Right ventricle myocardium inferior (tissue), 1 donor: ENCODE data around the gene CLINT1. TPM values are rescaled to one million over a fixed set of nuclear protein-coding genes. Genes with fewer than 3 reads are reported as not detected.
"Not testable (repeated sequence)": the region's sequence is repeated elsewhere in the genome, so short reads cannot be mapped to it uniquely, and the experiment has no call there.

Experiments used
- ATAC-seq: fragments of 200-7000 bp; cut with Tn5 transposase; one replicate; pipeline ENCODE4 v1.9.1; 2020; ENCODE audit warnings: mild to moderate bottlenecking, moderate library complexity
- DNase-seq: peaks from one replicate; pipeline ENCODE4 v3.0.0; 2021; ENCODE audit errors: missing footprints
- intact Hi-C: fragments of 100-400 bp; cut with DNase I; formaldehyde crosslinking; loops from one replicate; pipeline ENCODE4 v1.11.0; 2022
- long read RNA-seq: library from polyadenylated mRNA; unstranded; transcript quantifications from one replicate; pipeline ENCODE4 v2.0.0, GENCODE V29; 2021
- total RNA-seq: library from RNA; stranded (reverse); fragmentation: NEBNext Ultra II Directional; extraction: Animal tissue kit (Norgen Biotek cat#: 25700); gene quantifications from one replicate; pipeline ENCODE4 v1.2.1, GENCODE V29; 2021
- donor health status: DM: no; HTN: yes; CAD: no; lungs with severe emphysema.

Gene CLINT1
- total RNA-seq, result 56.5 TPM
- long read RNA-seq, transcript CLINT1-207 (12 exons, 2,346 nt), result major isoform, 47 of 80 reads
- long read RNA-seq, transcript CLINT1-201 (12 exons, 3,440 nt), result minor isoform, 31 of 80 reads
- long read RNA-seq, partial matches to known transcripts, result 0 of 80 reads
- long read RNA-seq, other reads (novel, unspliced or antisense), result 2 of 80 reads

DNA sequence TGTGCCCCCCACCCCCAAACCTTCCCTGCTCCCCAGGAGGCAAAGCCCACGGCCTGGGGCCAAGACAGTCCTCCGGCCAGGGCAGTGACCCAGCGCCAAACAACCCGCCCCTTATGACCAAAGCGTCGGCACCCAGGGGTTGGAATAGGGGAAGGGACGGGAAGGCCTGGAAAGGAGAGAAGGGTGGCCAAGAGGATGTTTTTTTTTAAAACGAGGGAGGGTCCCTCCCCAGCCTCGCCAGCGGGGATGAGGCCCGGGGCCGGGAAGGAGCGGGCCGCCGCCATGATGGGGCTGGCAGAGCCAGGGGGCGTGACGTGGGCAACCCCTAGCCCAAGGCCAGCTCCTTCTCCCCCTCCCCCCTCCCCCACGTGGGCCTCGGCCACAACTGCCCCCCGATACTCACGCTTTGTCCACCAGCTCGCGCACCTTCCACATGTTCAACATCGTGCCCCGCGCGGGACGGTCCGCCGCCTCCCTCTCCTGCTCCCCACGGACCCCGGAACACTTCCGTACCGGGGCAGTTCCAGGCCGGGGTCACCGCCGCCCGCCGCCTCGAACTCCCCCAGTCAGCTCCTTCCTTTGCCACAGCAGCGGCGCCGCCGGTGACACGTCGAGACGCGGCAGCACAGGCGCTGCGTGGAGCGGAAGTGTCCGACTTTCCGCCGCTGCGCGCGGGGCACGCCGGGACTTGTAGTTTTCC lies at the start of gene CLINT1:
CLINT1 (minus strand) TSS at position 619 of the 700 bp plus-strand sequence; CDS start at position 444, 175 bp downstream.
- peak; percentile 97 for ATAC-seq
- intact Hi-C loops, result loop anchor here (2.0 to 10.0 kb wide), 3 partner anchors 38 to 136 kb away; no protein-coding TSS in a partner anchor
- DNase-seq, result peak; percentile 98

DNA sequence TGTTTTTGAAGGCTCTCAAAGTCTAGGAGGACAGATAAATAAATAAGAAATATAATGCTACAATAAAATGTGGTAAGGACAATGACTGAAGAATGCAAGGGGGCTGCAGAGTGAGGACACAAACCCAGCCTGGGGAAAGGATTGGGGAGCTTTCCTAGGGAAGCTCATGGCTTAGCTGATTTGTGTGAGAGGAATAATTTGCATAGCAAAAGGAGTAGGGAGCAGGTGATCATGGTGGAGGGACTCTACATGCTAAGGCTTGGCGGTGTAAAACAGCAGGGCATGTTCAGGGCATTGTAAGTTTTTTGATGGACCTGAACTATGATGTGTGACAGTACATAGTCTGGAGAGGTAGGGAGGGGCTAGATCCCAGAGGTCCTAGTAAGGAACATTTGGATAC lies 49.5 kb upstream of the CLINT1 start:
- intact Hi-C loops, result no loop called here
- ATAC-seq (no peak), DNase-seq (no peak)

DNA sequence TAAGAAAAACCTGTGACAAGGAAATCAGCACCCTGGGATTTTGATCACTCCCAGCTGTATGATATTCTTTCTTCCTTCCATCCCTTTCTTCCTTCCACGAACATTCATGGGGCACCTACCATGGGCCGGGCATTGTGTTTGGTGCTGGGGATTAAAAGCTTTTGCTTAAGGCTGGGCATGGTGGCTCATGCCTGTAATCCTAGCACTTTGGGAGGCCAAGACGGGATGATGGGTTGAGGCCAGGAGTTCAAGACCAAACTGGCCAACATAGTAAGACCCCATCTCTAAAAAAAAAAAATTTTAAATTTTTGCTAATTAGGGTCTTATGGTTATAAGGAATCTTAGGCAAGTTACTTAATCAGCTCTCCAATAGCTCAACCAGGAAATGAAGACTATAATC lies 48.5 kb upstream of the CLINT1 start:
- DNase-seq (no peak), ATAC-seq (no peak)
- intact Hi-C loops, result no loop called here

DNA sequence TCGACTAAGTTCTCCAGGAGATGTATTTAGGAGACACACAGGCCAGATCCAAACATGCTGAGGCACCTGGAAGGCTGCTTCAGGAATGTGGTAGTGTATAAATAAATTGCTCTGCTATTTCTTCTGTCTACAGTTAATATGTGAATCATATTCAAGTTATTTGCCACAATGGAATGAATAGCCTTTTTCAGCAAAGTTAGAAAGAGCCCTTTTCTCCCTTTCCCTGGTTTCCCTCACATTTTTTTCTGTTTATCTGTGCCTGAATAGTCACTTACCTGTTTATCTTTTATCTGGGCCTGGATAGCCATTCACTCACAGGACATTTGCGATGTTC lies 44.1 kb upstream of the CLINT1 start:
- intact Hi-C loops, result no loop called here
- ATAC-seq (no peak), DNase-seq (no peak)

DNA sequence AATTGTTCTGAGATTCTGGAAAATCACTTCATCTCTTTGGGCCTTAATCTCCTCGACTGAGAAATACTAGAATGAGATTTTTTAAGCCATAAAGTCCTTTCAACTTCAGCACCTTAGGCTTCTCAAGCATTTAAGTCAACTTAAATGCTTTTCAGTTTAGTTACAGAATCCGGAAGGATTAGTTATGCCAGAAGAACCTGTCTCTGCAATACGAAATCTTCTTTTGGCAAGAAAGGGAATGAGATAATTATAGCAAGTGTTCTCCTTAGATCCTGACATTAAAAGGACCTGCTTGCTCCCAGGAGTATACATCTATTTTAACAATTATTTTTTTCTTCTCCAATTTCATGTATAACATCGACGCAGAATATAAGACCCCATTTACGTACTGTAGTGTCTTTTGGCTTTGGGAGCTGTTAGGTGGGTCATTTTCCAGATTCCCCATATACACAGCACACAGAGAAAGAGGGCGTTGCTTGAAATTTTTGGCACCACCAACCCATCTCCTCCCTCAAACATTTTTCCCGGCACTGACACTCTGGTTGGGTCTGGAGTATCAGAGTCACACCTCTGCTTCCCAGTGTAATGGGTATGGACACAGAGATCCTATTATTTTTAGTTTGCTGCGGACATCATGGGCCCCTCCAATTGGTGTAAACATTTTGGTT lies 43.6 kb upstream of the CLINT1 start:
- intact Hi-C loops, result no loop called here
- DNase-seq (no peak), ATAC-seq (no peak)

DNA sequence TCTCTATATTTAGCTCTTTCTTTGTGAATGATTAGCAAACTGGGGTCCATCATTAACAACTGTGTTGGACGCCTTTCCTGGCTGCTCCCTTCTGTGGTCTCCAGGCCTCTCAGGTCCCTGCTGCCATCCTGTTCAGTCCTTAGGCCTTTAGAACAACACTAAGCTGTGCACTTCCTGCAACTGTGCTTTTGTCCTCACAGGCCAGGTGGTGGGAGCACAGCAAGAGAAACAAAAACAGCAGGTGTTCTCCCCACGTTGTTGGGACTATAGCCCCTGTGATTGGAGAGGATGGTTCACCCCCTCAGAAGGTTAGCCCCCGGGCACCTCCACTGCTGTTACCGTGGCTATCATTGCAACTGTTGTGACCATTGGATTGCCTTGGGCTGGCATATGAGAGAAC lies 41.7 kb upstream of the CLINT1 start:
- ATAC-seq (no peak), DNase-seq (no peak)
- intact Hi-C loops, result no loop called here

DNA sequence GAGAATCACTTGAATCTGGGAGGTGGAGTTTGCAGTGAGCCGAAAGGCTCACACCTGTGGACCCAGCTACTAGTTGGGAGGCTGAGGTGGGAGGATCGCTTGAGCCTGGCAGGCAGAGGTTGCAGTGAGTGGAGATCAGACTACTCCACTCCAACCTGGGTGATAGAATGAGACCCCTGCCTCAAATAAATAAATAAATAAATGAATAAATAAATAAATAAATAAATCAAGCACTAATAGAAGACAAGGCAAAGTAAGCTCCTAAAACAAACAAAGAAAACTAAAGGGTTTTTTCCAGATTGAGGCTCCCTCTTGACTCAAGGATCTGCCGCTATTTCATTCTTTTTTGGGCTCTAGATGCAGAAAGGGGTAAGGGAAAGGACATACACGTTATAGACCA lies 34.7 kb upstream of the CLINT1 start:
- DNase-seq (no peak), ATAC-seq (no peak)

DNA sequence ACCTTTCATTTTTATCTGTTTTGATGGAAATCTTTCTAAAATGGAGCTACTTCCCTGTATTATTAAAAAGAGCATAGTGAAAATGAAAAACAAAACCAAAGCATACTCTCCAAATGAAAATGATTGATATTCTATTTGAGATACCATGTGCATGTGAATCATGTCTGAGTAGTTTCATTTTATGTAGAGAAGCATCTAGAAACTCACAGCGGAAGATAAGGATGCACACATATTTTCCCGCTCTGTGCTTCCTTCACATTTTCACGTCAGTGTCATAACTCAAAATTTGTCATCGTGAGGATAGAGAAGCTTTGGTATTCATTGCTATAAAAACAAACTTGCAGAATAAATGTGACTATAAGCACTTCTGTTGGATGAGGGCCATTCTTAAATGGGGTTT lies 34.0 kb upstream of the CLINT1 start:
- ATAC-seq, result no peak
- no peak for DNase-seq
- intact Hi-C loops, result no loop called here

More for the DNA sequence above, 34.7 kb upstream of the CLINT1 start:
- intact Hi-C loops, result no loop called here

DNA sequence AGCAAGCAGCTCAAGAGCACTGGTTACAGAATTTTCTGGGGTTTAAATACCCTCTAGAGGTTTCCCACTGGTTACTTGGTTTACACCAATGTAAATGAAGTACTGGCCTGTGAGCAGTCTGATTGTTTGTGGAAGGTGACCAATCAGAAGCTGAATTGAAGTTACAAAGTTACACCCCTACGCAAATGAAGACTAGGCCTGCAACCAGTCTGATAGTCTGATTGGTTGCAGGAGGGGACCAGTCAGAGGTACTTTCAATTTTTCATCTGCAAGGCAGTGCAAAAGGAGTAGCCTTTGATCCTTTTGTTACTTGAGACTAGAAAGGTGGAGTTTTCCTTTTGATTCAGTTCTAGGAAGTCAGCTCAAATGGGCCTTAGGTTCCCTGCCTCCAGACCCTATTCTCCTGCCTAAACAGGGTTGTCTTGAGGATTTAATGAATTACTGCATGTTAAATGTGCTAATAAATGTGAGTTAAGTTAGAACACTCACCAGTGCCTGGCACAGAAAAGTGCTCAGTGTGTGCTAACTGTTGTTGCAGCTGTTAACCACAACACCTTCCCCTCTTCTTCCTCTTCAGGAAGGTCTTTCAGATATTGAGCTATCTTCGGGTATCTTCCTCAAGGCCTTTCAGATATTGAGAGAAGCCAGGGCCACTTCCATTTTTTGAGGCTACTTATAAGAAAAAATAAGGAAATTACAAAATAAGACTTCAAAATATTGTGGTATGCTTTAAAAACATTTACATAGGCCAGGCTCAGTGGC lies 32.1 kb upstream of the CLINT1 start:
- no peak for DNase-seq
- no peak for ATAC-seq
- intact Hi-C loops, result no loop called here

DNA sequence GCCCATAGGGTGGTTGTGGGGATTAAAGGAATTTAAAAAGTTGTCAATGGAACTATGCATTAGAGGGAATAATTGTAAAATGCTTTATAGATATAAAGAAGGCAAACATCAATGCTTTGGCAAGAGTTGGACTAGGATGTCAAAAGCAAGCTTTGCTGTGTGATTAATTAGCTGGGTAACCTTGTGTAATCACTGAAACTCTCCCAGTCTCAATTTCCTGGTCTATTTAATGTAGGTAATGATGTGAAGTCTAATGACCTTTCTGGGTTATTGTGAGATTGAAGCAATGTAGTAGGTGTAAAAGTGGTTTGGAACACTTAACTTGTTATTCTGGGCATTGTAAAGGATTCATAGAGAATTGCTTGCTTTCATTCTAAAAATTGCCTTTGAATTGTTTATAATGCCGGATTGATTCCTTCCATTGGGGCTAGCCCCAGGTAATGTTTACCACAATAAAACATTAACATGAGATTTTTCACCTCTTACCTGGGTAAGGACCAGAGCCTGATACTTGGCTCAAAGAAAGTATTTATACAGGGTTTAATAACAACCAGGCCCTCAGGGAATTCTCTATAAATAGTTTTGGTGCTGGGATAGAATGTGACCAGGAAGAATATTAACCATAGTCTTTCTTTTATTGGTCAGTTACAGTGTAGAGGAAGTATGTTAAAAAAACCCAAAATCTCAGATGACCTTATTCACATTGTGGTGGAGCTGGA lies 30.0 kb upstream of the CLINT1 start:
- intact Hi-C loops, result no loop called here
- DNase-seq (no peak), ATAC-seq (no peak)

DNA sequence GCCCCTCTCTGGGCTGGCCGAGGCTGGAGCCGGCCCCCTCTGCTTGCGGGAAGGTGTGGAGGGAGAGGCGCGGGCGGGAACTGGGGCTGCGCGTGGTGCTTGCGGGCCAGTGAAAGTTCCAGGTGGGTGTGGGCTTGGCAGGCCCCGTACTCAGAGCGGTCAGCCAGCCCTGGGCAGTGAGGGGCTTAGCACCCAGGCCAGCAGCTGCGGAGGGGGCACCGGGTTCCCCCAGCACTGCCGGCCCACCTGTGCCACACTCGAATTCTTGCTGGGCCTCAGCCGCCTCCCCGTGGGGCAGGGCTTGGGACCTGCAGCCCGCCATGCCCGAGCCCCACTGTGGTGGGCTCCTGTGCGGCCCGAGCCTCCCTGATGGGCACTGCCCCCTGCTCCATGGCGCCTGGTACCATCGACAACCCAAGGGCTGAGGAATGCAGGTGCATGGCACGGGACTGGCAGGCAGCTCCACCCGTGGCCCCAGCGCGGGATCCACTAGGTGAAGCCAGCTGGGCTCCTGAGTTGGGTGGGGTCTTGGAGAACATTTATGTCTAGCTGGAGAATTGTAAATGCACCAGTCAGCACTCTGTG lies 27.9 kb upstream of the CLINT1 start:
- DNase-seq (no peak), ATAC-seq (no peak)
- intact Hi-C loops, result no loop called here

DNA sequence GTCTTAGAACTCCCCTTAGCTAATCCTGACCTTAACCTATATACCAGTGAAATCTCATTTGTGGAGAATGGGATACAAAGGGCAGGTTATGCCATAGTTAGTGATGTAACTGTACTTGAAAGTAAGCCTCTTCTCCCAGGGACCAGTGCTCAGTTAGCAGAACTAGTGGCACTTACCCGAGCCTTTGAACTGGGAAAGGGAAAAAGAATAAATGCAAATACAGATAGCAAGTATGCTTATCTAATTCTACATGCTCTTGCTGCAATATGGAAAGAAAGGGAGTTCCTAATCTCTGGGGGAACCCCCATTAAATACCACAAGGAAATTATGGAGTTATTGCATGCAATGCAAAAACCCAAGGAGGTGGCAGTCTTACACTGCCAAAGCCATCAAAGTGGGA lies 26.1 kb upstream of the CLINT1 start:
- DNase-seq, intact Hi-C loops, ATAC-seq: not testable (repeated sequence)

DNA sequence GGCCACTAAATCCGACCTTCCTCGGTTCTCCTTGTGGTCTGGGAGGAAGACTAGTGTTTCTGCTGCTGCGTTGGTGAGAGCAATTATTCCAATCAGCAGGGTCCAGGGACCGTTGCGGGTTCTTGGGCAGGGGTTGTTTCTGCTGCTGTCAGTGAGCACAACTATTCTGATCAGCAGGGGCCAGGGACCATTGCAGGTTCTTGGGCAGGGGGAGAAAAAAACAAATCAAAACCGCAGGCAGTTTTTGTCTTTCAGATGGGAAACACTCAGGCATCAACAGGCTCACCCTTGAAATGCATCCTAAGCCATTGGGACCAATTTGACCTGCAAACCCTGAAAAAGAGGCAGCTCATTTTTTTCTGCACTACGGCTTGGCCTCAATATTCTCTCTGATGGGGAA lies 22.6 kb upstream of the CLINT1 start:
- intact Hi-C loops, DNase-seq, ATAC-seq: not testable (repeated sequence)

DNA sequence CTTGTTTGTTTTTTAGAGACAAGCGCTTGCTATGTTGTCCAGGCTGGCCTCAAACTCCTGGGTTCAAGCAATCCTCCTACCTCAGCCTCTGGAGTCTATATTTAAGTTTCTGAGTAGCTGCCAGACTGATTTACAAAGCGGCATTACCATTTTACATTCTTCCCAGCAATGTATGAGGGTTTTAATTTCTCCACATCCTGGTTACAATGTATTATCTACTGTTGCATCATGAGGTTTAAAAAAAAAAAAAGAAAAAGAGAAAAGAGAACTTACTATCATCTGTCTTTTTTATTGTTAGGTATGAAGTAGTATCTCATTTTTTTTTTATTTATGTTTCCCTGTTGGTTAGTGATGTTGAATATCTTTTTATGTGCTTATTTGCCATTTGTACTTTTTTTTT lies 18.9 kb upstream of the CLINT1 start:
- DNase-seq (no peak), ATAC-seq (no peak)
- intact Hi-C loops, result no loop called here

DNA sequence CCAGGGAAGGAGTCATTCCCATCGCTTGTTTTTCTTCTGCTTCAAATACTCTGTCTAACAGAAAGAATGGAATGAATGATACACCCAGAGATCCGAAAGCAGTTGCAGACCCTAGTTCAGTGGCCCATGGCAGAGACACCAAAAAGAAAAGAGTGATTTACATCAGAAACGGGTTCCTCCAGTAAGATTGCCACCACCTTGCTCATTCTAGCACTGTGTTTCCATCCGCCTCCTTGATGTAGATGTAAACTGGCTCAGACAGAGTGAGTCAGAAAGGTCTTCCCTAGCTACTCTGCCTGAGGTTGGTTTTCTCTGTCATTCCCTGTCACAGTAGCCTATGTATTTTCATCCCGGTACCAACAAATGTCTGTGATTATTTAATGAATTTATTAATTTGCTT lies 15.9 kb upstream of the CLINT1 start:
- ATAC-seq (no peak), DNase-seq (no peak)
- intact Hi-C loops, result no loop called here

DNA sequence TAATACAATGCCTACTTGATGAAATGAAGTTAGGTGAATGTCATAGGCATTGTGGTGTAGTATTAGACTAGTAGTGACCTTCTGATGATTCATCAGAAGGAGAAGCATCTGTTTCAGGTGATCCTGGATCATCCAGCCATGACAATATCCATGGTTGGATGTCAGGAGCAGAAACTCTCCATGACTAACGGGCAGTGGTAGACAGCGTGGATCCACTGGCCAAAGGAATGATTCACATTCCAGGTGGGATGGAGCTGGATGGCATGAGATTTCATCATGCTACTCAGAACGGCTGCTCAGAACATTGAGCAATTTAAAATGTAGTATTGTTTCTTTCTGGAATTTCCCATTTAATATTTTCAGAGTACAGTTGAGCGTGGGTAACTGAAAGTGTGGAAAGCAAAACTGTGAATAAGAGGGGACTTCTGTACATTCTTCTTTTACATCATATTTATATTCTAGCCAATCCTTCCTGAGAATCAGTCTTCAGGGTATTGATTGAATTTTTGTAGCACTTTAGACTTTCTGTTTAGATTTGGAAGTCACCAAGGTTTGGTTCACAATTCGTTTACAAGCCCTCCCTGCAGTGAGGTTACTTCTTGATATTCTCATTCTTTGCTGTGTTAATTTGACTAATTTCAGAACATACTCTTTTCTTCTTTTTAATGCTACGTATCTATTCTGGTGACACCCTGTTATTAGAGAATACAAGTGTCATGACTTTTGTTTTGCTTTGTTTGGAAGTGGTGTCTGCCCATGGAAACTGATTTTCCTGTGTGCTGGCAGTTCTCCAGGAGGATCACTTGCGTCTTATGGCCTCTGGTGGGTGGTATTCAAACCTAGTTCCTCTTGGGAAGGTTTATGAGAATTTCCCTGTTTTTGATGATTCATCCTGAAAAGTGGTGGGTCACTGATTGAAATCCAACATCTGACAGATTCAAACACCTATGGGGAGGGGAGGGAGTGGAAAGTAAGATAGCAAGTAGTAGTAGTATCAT lies 12.2 kb upstream of the CLINT1 start:
- DNase-seq (no peak), ATAC-seq (no peak)
- intact Hi-C loops, result no loop called here

DNA sequence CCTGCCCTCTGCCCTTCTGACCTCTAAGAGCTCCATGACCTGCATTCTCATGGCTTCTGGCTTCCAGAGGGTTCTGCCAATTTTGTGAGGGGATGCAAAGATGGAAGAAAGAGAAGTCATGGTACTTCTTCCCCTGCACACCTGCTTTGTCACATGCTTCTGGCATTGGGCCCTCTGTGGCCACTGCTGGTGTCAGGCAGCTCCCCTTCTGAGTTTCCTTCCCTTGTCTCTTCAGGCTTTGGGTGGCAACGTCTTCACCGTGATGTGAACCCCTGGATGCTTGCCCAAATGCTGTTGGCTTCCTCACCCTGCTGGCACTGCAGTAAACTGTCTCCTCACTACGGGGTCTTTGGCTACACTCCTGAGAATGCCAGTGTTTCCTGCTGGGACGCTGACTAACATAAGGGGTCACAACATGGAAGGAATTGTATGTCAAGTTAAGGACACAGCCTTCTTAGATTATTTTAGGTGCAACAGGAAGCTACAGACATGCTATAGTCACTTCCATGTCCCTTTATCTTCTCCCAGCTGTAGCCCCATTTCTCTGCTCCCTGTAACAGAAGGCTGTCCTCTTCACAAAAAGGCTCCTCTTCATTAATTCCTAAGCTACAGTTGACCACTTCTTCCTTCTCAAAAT lies 8.9 kb upstream of the CLINT1 start:
- intact Hi-C loops, result no loop called here
- DNase-seq, result no peak
- ATAC-seq, result no peak
